ENCODE results near the gene CSRP1.
"Not testable (repeated sequence)": the region's sequence is repeated elsewhere in the genome, so short reads cannot be mapped to it uniquely, and the experiment has no call there.

The CSRP1 gene

GRCh38 chr1:201553496-201554189 is 46.7 kb upstream of the CSRP1 start:
- DNase-seq (ENCODE audit: low spot score), result no peak
- no peak overlapping the region for H3K27ac ChIP-seq (ENCODE audit: poor library complexity, severe bottlenecking)

DNA sequence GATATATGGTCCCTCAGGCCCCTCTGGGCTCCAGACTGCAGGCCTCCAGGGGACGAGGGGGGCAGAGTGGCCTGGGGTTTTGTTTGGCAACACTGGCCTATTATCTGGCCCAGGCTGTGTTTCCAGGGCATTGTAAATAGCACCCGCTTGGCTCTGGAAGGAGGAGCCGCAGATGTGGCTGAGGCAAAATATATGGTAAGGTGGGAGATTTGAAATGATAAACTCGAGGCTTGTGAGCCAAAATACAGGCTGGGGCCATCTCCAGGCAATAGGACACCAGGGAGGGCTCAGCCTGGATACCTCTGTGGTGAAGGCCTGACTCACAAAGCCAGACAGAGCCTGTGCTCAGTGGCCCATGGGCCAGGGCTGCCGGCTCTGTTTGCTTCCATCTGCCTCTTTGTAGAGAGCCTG is 46.0 kb upstream of the CSRP1 start:
- DNase-seq (ENCODE audit: low spot score) (no peak), ATAC-seq (ENCODE audit: low read depth) (peak; percentile 33; the same call in 1 of the 3 replicates)
- no peaks in the 10 kb centered on the region for H3K9me3 ChIP-seq (ENCODE audit: severe bottlenecking)

More at GRCh38 chr1:201553496-201554189, 46.7 kb upstream of the CSRP1 start:
- no peaks in the 10 kb centered on the region for H3K27me3 ChIP-seq (ENCODE audit: insufficient read depth, poor library complexity, severe bottlenecking)
- no peak for ATAC-seq (ENCODE audit: low read depth)
- no peaks in the 10 kb centered on the region for H3K36me3 ChIP-seq (ENCODE audit: low read depth)
- TF ChIP-seq CTCF (IDR thresholded peaks at IDR 0.05; ENCODE audit: poor library complexity, severe bottlenecking), result no peak
- no peaks in the 10 kb centered on the region for H3K9me3 ChIP-seq (ENCODE audit: severe bottlenecking)
- no peak overlapping the region for H3K4me3 ChIP-seq (ENCODE audit: severe bottlenecking)
- peaks cover 3% of the 10 kb centered on the region for H3K4me1 ChIP-seq (ENCODE audit: insufficient read depth, poor library complexity, severe bottlenecking)

GRCh38 chr1:201551877-201552731 is 45.2 kb upstream of the CSRP1 start:
- no peaks in the 10 kb centered on the region for H3K9me3 ChIP-seq (ENCODE audit: severe bottlenecking)
- ATAC-seq (ENCODE audit: low read depth) (no peak), DNase-seq (ENCODE audit: low spot score) (no peak)
- no peaks in the 10 kb centered on the region for H3K36me3 ChIP-seq (ENCODE audit: low read depth)
- H3K4me1 ChIP-seq (ENCODE audit: insufficient read depth, poor library complexity, severe bottlenecking), result peaks cover 3% of the 10 kb centered on the region
- no peak for TF ChIP-seq CTCF (IDR thresholded peaks at IDR 0.05; ENCODE audit: poor library complexity, severe bottlenecking)
- H3K27me3 ChIP-seq (ENCODE audit: insufficient read depth, poor library complexity, severe bottlenecking), result no peaks in the 10 kb centered on the region
- H3K27ac ChIP-seq (ENCODE audit: poor library complexity, severe bottlenecking), result no peak overlapping the region
- H3K4me3 ChIP-seq (ENCODE audit: severe bottlenecking), result no peak overlapping the region

More for the DNA sequence above, 46.0 kb upstream of the CSRP1 start:
- no peaks in the 10 kb centered on the region for H3K36me3 ChIP-seq (ENCODE audit: low read depth)
- no peak overlapping the region for H3K27ac ChIP-seq (ENCODE audit: poor library complexity, severe bottlenecking)
- H3K4me3 ChIP-seq (ENCODE audit: severe bottlenecking), result no peak overlapping the region
- H3K4me1 ChIP-seq (ENCODE audit: insufficient read depth, poor library complexity, severe bottlenecking), result peaks cover 3% of the 10 kb centered on the region
- no peak for TF ChIP-seq CTCF (IDR thresholded peaks at IDR 0.05; ENCODE audit: poor library complexity, severe bottlenecking)
- no peaks in the 10 kb centered on the region for H3K27me3 ChIP-seq (ENCODE audit: insufficient read depth, poor library complexity, severe bottlenecking)

- no peaks in the 10 kb centered on the region for H3K27me3 ChIP-seq (ENCODE audit: insufficient read depth, poor library complexity, severe bottlenecking)
- TF ChIP-seq CTCF (IDR thresholded peaks at IDR 0.05; ENCODE audit: poor library complexity, severe bottlenecking), result no peak
- DNase-seq (ENCODE audit: low spot score) (no peak), ATAC-seq (ENCODE audit: low read depth) (no peak)
- H3K27ac ChIP-seq (ENCODE audit: poor library complexity, severe bottlenecking), result no peak overlapping the region
- no peaks in the 10 kb centered on the region for H3K36me3 ChIP-seq (ENCODE audit: low read depth)
- H3K9me3 ChIP-seq (ENCODE audit: severe bottlenecking), result no peaks in the 10 kb centered on the region
- no peak overlapping the region for H3K4me3 ChIP-seq (ENCODE audit: severe bottlenecking)
- peaks cover 3% of the 10 kb centered on the region for H3K4me1 ChIP-seq (ENCODE audit: insufficient read depth, poor library complexity, severe bottlenecking)
Measured at GRCh38 chr1:201551096-201551495, 44.2 kb upstream of the CSRP1 start.

GRCh38 chr1:201549522-201549921 is 42.6 kb upstream of the CSRP1 start:
- not testable (repeated sequence) for H3K9me3 ChIP-seq (ENCODE audit: severe bottlenecking); H3K4me1 ChIP-seq (ENCODE audit: insufficient read depth, poor library complexity, severe bottlenecking); H3K36me3 ChIP-seq (ENCODE audit: low read depth); H3K4me3 ChIP-seq (ENCODE audit: severe bottlenecking); DNase-seq (ENCODE audit: low spot score); H3K27me3 ChIP-seq (ENCODE audit: insufficient read depth, poor library complexity, severe bottlenecking); H3K27ac ChIP-seq (ENCODE audit: poor library complexity, severe bottlenecking)
- peak; percentile 66; the same call in 2 of the 3 replicates for ATAC-seq (ENCODE audit: low read depth)
